NT2/D1 (cell line): Measurements from ENCODE around the gene MFSD2B.

ENCODE experiments used
- SUZ12 ChIP-seq: IDR thresholded peaks from 2 replicates; pipeline ENCODE4 v1.6.1; 2011; ENCODE audit not compliant: insufficient read length, insufficient read depth; ENCODE audit errors: extremely low read depth
- ZNF274 ChIP-seq: IDR thresholded peaks from 2 replicates; pipeline ENCODE4 v1.6.1; 2011; ENCODE audit warnings: mild to moderate bottlenecking, low read depth, low read length

DNA sequence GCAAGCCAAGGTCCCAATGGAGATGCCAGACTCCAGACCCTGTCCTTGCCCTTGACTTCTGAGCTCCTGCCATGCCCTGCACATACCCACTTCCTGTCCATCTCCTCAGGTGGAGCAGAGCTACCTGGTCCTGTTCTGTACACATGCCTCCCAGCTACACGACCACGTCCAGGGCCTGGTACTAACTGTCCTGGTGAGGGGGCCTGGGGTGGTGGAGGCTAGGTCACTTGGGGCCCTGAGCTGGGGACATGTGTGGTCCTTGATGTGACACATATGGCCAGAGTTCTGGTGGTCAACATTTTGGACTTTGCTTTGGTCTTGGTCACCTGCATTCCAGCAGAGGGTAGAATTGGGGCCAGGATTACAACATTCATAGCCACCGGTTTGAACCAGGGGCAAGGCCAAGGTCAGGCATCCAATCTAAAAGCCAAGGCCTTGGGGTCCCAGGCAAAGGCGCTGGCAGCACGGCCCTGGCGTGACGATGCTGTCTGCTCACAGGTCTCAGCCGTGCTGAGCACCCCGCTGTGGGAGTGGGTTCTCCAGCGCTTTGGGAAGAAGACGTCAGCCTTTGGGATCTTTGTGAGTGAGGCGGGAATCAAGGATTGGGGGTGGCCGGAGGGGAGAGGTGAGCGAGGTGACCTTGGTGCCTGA, 12.6 kb downstream of the MFSD2B start:
- TF ChIP-seq ZNF274 (no peak), SUZ12 (no peak)
